Gastrocnemius medialis (tissue), 4 donors: ENCODE measurements around the gene ZNF606.

Experiments
- CTCF ChIP-seq, 5 experiments: fragments of 450-650 bp in 3 of 5; fragments of 200-600 bp in 2 of 5; sonication (generic) in 2 of 5; IDR thresholded peaks in 4 of 5; conservative IDR thresholded peaks in 1 of 5; 1 replicate in 4 of 5; 2 replicates in 1 of 5; pipeline ENCODE4 v1.5.1; 2016 to 2019; ENCODE audit warnings: antibody characterized with exemption in 5 of 5, mild to moderate bottlenecking in 3 of 5, moderate library complexity in 3 of 5
- POLR2A ChIP-seq, 2 donors: fragments of 450-650 bp; IDR thresholded peaks; one replicate each; pipeline ENCODE4 v1.6.1; 2017; ENCODE audit warnings: antibody characterized with exemption in 2 of 2, mild to moderate bottlenecking in 2 of 2, moderate library complexity in 2 of 2

- TF ChIP-seq CTCF (IDR thresholded peaks at IDR 0.05 in 4 of 5, conservative IDR thresholded peaks at IDR 0.05 in 1 of 5) (no peak), POLR2A (IDR thresholded peaks at IDR 0.05) (no peak)
These were observed 75.0 kb downstream of the ZNF606 start for GRCh38 chr19:57927587-57927986.
